HEK293T (cell line): ENCODE measurements around the gene NUDT2.
"Not testable (repeated sequence)": the region's sequence is repeated elsewhere in the genome, so short reads cannot be mapped to it uniquely, and the experiment has no call there.

ENCODE experiments used
- CTCF ChIA-PET: fragments of 350-600 bp; formaldehyde crosslinking; extraction: SDS; loops from one replicate; lab custom pipeline; 2021; ENCODE audit warnings: antibody characterized with exemption, inconsistent platforms; lab: Yijun Ruan, JAX
- POLR2A ChIA-PET: fragments of 350-600 bp; formaldehyde crosslinking; extraction: SDS; loops from one replicate; lab custom pipeline; 2020; ENCODE audit warnings: antibody characterized with exemption, inconsistent platforms; lab: Yijun Ruan, JAX
- DNase-seq: peaks from one replicate; pipeline ENCODE4 v3.0.0; 2012; ENCODE audit warnings: mixed read lengths; ENCODE audit errors: extremely low spot score
- ARNT ChIP-seq: fragments of 450-650 bp; IDR thresholded peaks from 2 replicates; pipeline ENCODE4 v1.6.1; 2017; ENCODE audit warnings: mild to moderate bottlenecking
- BHLHE40 ChIP-seq: fragments of 450-650 bp; IDR thresholded peaks from 2 replicates; pipeline ENCODE4 v1.6.1; 2016; ENCODE audit warnings: mild to moderate bottlenecking, moderate library complexity, borderline replicate concordance
- CTBP1 ChIP-seq: fragments of 450-650 bp; IDR thresholded peaks from 2 replicates; pipeline ENCODE4 v1.6.1; 2016; ENCODE audit warnings: borderline replicate concordance
- ELF4 ChIP-seq: fragments of 450-650 bp; IDR thresholded peaks from 2 replicates; pipeline ENCODE4 v1.6.1; 2017; ENCODE audit warnings: antibody characterized with exemption
- FOXA1 ChIP-seq: fragments of 450-650 bp; IDR thresholded peaks from 2 replicates; pipeline ENCODE4 v1.6.1; 2016; ENCODE audit warnings: mild to moderate bottlenecking
- FOXK2 ChIP-seq: fragments of 450-650 bp; IDR thresholded peaks from 2 replicates; pipeline ENCODE4 v1.6.1; 2016; ENCODE audit warnings: mild to moderate bottlenecking
- FOXM1 ChIP-seq: fragments of 450-650 bp; IDR thresholded peaks from 2 replicates; pipeline ENCODE4 v1.6.1; 2017; ENCODE audit warnings: mild to moderate bottlenecking, borderline replicate concordance
- HDGF ChIP-seq: fragments of 450-650 bp; IDR thresholded peaks from 2 replicates; pipeline ENCODE4 v1.6.1; 2017; ENCODE audit warnings: antibody characterized with exemption, borderline replicate concordance
- L3MBTL2 ChIP-seq: fragments of 450-650 bp; conservative IDR thresholded peaks from 2 replicates; pipeline ENCODE4 v1.6.1; 2016; ENCODE audit warnings: mild to moderate bottlenecking
- LEF1 ChIP-seq: fragments of 450-650 bp; IDR thresholded peaks from 2 replicates; pipeline ENCODE4 v1.6.1; 2017; ENCODE audit warnings: mild to moderate bottlenecking, borderline replicate concordance
- NFRKB ChIP-seq: fragments of 450-650 bp; IDR thresholded peaks from 2 replicates; pipeline ENCODE4 v1.6.1; 2016; ENCODE audit warnings: mild to moderate bottlenecking, moderate library complexity
- PKNOX1 ChIP-seq: fragments of 450-650 bp; IDR thresholded peaks from 2 replicates; pipeline ENCODE4 v1.6.1; 2016
- SP1 ChIP-seq: fragments of 450-650 bp; IDR thresholded peaks from 2 replicates; pipeline ENCODE4 v1.6.1; 2017
- SUZ12 ChIP-seq: fragments of 450-650 bp; IDR thresholded peaks from 2 replicates; pipeline ENCODE4 v1.6.1; 2016; ENCODE audit warnings: mild to moderate bottlenecking
- TARDBP ChIP-seq: fragments of 450-650 bp; IDR thresholded peaks from 2 replicates; pipeline ENCODE4 v1.6.1; 2016
- ZNF384 ChIP-seq: fragments of 450-650 bp; IDR thresholded peaks from 2 replicates; pipeline ENCODE4 v1.6.1; 2016

The NUDT2 gene

DNA sequence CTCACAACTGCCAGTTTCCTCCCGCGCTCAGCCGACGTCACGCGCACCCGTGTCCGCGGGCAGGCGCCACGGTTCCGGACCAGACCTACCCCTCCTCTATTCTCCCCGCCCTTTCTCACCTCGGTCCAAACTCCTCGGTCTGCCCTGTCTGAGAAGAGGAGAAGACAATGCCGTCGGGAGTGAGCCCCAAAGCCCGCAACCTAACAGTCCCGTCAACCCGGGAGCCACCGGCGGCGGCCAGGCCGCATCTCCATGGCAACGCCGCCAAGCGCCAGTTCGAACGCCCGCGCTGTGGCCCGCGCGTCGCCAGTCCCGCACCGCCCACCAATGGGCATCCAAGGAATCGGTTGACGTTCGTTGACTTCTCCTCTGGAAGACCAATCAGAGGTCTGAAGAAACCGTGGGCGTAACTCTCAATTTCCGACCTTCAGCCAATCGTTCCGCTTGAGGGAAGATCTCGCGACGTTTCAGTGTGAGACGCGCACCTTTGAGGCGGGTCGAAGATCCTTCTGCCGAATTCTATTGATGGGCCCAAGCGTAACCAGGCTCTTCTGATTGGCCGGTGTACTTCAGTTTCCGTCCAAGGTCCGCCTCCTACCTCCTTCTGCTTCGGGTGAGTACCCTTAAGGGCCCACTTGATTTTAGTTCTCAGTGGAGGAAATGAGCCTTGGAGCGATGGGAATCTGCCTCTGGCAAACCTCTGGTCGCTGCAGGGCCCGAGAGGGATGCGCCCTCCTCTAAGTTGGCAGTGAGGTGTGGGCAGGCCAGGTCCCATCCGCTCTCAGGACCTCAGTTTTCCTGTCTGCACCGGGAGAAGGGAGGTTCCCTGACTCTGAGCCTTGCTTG, at the start of gene NUDT2, which contains the start of gene KIF24:
Gene NUDT2, plus strand, starts transcription at position 583 of the 846 bp plus-strand sequence. CDS start 9,471 bp downstream, outside the sequence.
Gene KIF24, minus strand, starts transcription at position 282 of the 846 bp plus-strand sequence. CDS start 17,922 bp downstream, outside the sequence.
- peak; percentile 86 for TF ChIP-seq L3MBTL2
- peak; percentile 80 for TF ChIP-seq TARDBP
- TF ChIP-seq CTBP1 = no peak
- peak; percentile 37; the same call in 1 of the 2 replicates for TF ChIP-seq ELF4
- peak; percentile 92 for TF ChIP-seq PKNOX1
- TF ChIP-seq NFRKB = no peak
- CTCF ChIA-PET = no interaction called here
- peak; percentile 92 for DNase-seq
- POLR2A ChIA-PET = no interaction called here

DNA sequence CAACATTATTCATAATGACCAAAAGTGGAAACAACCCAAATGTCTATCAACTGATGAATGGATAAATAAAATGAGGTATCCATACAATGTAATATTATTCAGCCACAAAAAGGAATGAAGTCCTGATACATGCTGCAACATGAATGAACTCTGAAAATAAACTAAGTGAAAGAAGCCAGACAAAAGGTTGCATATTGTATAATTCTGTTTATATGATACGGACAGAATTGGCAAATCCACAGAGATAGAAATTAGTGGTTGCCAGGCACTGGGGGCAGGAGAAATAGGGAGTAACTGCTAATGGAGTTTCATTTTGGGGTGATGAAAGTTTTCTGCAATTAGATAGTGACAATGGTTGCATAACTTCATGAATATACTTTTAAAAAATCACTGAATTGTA, 47.3 kb upstream of the NUDT2 start:
- CTCF ChIA-PET = no interaction called here
- DNase-seq = no peak
- TF ChIP-seq LEF1 (no peak), SUZ12 (no peak), FOXA1 (no peak), ELF4 (no peak), NFRKB (no peak), ZNF384 (no peak), FOXK2 (no peak), TARDBP (no peak)
- POLR2A ChIA-PET = no interaction called here

GRCh38 chr9:34289159-34289558, 40.2 kb upstream of the NUDT2 start:
- TF ChIP-seq ELF4 = no peak
- no peak for TF ChIP-seq SUZ12
- no peak for TF ChIP-seq BHLHE40
- TF ChIP-seq ZNF384 = no peak
- TF ChIP-seq FOXA1 = no peak
- no peak for TF ChIP-seq NFRKB
- no peak for TF ChIP-seq L3MBTL2
- no peak for TF ChIP-seq FOXK2
- TF ChIP-seq FOXM1 = no peak
- TF ChIP-seq CTBP1 = no peak
- no peak for TF ChIP-seq LEF1
- no peak for TF ChIP-seq PKNOX1
- TF ChIP-seq ARNT = no peak
- no peak for TF ChIP-seq SP1
- POLR2A ChIA-PET = no interaction called here
- CTCF ChIA-PET = no interaction called here
- DNase-seq = no peak

GRCh38 chr9:34291023-34291422, 38.3 kb upstream of the NUDT2 start:
- no peak for DNase-seq
- ChIA-PET CTCF (no interaction called here), POLR2A (no interaction called here)
- no peak for TF ChIP-seq FOXA1
- TF ChIP-seq NFRKB = no peak
- no peak for TF ChIP-seq LEF1
- TF ChIP-seq CTBP1 = no peak
- no peak for TF ChIP-seq HDGF
- TF ChIP-seq FOXM1 = no peak
- no peak for TF ChIP-seq ARNT
- no peak for TF ChIP-seq FOXK2
- TF ChIP-seq L3MBTL2 = no peak
- no peak for TF ChIP-seq ZNF384
- no peak for TF ChIP-seq SUZ12
- no peak for TF ChIP-seq TARDBP
- no peak for TF ChIP-seq PKNOX1
- TF ChIP-seq BHLHE40 = no peak
- no peak for TF ChIP-seq SP1

GRCh38 chr9:34291423-34291822, 37.9 kb upstream of the NUDT2 start:
- POLR2A ChIA-PET = interaction anchor here (0.6 kb wide), 1 partner anchor 342 kb away, joined by 4 read pairs; no protein-coding TSS in a partner anchor
- no peak for DNase-seq
- CTCF ChIA-PET = no interaction called here
- TF ChIP-seq FOXK2 (no peak), ZNF384 (no peak), HDGF (no peak), FOXM1 (no peak), PKNOX1 (peak; percentile 77)

GRCh38 chr9:34292552-34292951, 36.8 kb upstream of the NUDT2 start:
- ChIA-PET POLR2A (no interaction called here), CTCF (no interaction called here)
- no peak for TF ChIP-seq L3MBTL2
- no peak for TF ChIP-seq BHLHE40
- TF ChIP-seq SUZ12 = no peak
- no peak for TF ChIP-seq ELF4
- no peak for TF ChIP-seq TARDBP
- no peak for TF ChIP-seq FOXK2
- TF ChIP-seq FOXA1 = no peak
- TF ChIP-seq NFRKB = no peak
- TF ChIP-seq HDGF = no peak
- no peak for TF ChIP-seq ARNT
- DNase-seq = no peak

GRCh38 chr9:34301064-34301463, 28.3 kb upstream of the NUDT2 start:
- CTCF ChIA-PET = interaction anchor here (0.7 kb wide), 1 partner anchor 376 kb away, joined by 6 read pairs; no protein-coding TSS in a partner anchor
- DNase-seq, POLR2A ChIA-PET: not testable (repeated sequence)

DNA sequence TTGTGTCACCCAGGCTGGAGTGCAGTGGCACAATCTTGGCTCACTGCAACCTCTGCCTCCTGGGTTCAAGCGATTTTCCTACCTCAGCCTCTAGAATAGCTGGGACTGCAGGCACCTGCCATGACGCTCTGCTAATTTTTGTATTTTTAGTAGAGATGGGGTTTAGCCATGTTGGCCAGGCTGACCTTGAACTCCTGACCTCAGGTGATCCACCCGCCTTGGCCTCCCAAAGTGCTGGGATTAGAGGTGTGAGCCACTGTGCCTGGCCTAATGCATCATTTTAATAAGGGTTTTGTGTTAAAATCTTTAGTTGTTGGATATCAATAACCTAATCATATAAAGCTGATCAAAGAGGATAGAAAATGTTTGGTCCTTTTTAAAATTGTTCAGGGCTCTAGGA, 21.1 kb upstream of the NUDT2 start:
- CTCF ChIA-PET, POLR2A ChIA-PET, DNase-seq: not testable (repeated sequence)
